Lower leg skin (tissue), 4 donors: ENCODE results near the gene SEC16A. TPM values are rescaled to one million over a fixed set of nuclear protein-coding genes. Genes with fewer than 3 reads are reported as not detected.

Experiments used
- DNase-seq, 2 donors: peaks; one replicate each; pipeline ENCODE4 v3.0.0-alpha.2; 2019; ENCODE audit warnings: low spot score in 2 of 2
- H3K4me3 ChIP-seq: fragments of 200-600 bp; sonication (generic); 2 replicates; pipeline ENCODE4 v1.5.1; 2017; ENCODE audit warnings: mild to moderate bottlenecking, low read depth; ENCODE audit not compliant: poor library complexity, severe bottlenecking
- CTCF ChIP-seq, 3 donors: fragments of 450-650 bp; IDR thresholded peaks; one replicate each; pipeline ENCODE4 v1.5.1; 2016; ENCODE audit warnings: antibody characterized with exemption in 3 of 3, mild to moderate bottlenecking in 3 of 3, moderate library complexity in 2 of 3
- POLR2A ChIP-seq, 2 donors: fragments of 450-650 bp; IDR thresholded peaks; one replicate each; pipeline ENCODE4 v1.6.1; 2016 to 2017; ENCODE audit warnings: antibody characterized with exemption in 2 of 2, mild to moderate bottlenecking in 1 of 2, moderate library complexity in 1 of 2
- WGBS, 2 donors: methylation state at CpG; one replicate each; pipeline ENCODE4 v1.1.5; 2018; 5-methylcytosine and 5-hydroxymethylcytosine counted together
- intact Hi-C: fragments of 100-400 bp; cut with DNase I; formaldehyde crosslinking; loops from one replicate; pipeline ENCODE4 v1.15.0; 2023; ENCODE audit warnings: low total_unique reads
- total RNA-seq, 4 donors: library from RNA; depleted of rRNA; stranded (reverse); fragments of >200 nt; gene quantifications; one replicate each; pipeline ENCODE4 v1.1.0, GENCODE V29; 2016

Gene SEC16A
- total RNA-seq, 4 donors from 2014 or later: 58.4 to 77.8 (median 58.5) TPM

- H3K4me3 ChIP-seq: no peak overlapping the region
- intact Hi-C loops: no loop called here
- DNase-seq: no peak
- TF ChIP-seq POLR2A (IDR thresholded peaks at IDR 0.05): no peak
- no peak for TF ChIP-seq CTCF (IDR thresholded peaks at IDR 0.05)
- WGBS, 2 donors: 94 to 97% methylated on average over 37 to 38 of the region's 38 CpGs
These were observed 19.4 kb upstream of the SEC16A start for GRCh38 chr9:136502196-136502595.

GRCh38 chr9:136501686-136502085, 18.8 kb upstream of the SEC16A start:
- H3K4me3 ChIP-seq: no peak overlapping the region
- no peak for TF ChIP-seq CTCF (IDR thresholded peaks at IDR 0.05)
- no peak for TF ChIP-seq POLR2A (IDR thresholded peaks at IDR 0.05)
- 92 to 94% methylated on average over 13 to 22 of the region's 23 CpGs for WGBS, 2 donors
- intact Hi-C loops: no loop called here
- DNase-seq: no peak

- TF ChIP-seq CTCF (IDR thresholded peaks at IDR 0.05) (no peak), POLR2A (IDR thresholded peaks at IDR 0.05) (no peak)
- intact Hi-C loops: no loop called here
- no peak overlapping the region for H3K4me3 ChIP-seq
- no peak for DNase-seq
- 91 to 94% methylated on average over 43 to 46 of the region's 50 CpGs for WGBS, 2 donors
These were observed 17.4 kb upstream of the SEC16A start for GRCh38 chr9:136499935-136500910.

- TF ChIP-seq CTCF (IDR thresholded peaks at IDR 0.05) (no peak), POLR2A (IDR thresholded peaks at IDR 0.05) (no peak)
- H3K4me3 ChIP-seq: no peak overlapping the region
- WGBS, 2 donors: 92 to 94% methylated on average over 37 to 38 of the region's 46 CpGs
- intact Hi-C loops: no loop called here
- DNase-seq: no peak
These were observed 16.5 kb upstream of the SEC16A start for GRCh38 chr9:136499071-136499934.

GRCh38 chr9:136497916-136498695, 15.3 kb upstream of the SEC16A start:
- DNase-seq: no peak
- H3K4me3 ChIP-seq: no peak overlapping the region
- TF ChIP-seq CTCF (IDR thresholded peaks at IDR 0.05) (no peak), POLR2A (IDR thresholded peaks at IDR 0.05) (no peak)
- WGBS, 2 donors: 84 to 90% methylated on average over 15 to 21 of the region's 28 CpGs
- intact Hi-C loops: no loop called here
